HEK293 (cell line): ENCODE results near the gene FNDC3A.

Source experiments
- OSR2 ChIP-seq: fragments of 450-650 bp; formaldehyde crosslinking; IDR thresholded peaks from 2 replicates; pipeline ENCODE4 v1.5.1; 2016; ENCODE audit warnings: missing biosample characterization, missing genetic modification characterization
- PRDM10 ChIP-seq: fragments of 450-650 bp; formaldehyde crosslinking; IDR thresholded peaks from 2 replicates; pipeline ENCODE4 v1.5.1; 2016; ENCODE audit warnings: missing biosample characterization, missing genetic modification characterization
- SALL2 ChIP-seq: fragments of 450-650 bp; formaldehyde crosslinking; IDR thresholded peaks from 2 replicates; pipeline ENCODE4 v1.5.0; 2017; ENCODE audit warnings: missing biosample characterization, mild to moderate bottlenecking, missing genetic modification characterization, borderline replicate concordance
- SP2 ChIP-seq: fragments of 450-650 bp; formaldehyde crosslinking; IDR thresholded peaks from 2 replicates; pipeline ENCODE4 v1.5.1; 2016; ENCODE audit warnings: missing biosample characterization, missing genetic modification characterization
- ZBTB21 ChIP-seq: fragments of 450-650 bp; formaldehyde crosslinking; IDR thresholded peaks from 2 replicates; pipeline ENCODE4 v1.5.1; 2017; ENCODE audit warnings: missing biosample characterization, missing genetic modification characterization
- ZEB2 ChIP-seq: fragments of 450-650 bp; formaldehyde crosslinking; IDR thresholded peaks from 2 replicates; pipeline ENCODE4 v1.5.1; 2016; ENCODE audit warnings: missing biosample characterization, missing genetic modification characterization
- ZNF174 ChIP-seq: fragments of 450-650 bp; formaldehyde crosslinking; IDR thresholded peaks from 2 replicates; pipeline ENCODE4 v1.5.0; 2017; ENCODE audit warnings: missing biosample characterization, mild to moderate bottlenecking, missing genetic modification characterization
- ZNF274 ChIP-seq, 2 experiments: fragments of 200-500 bp in 1 of 2; fragments of 450-650 bp in 1 of 2; sonication (Bioruptor generic) in 1 of 2; formaldehyde crosslinking in 1 of 2; IDR thresholded peaks; 2 replicates each; pipeline versions ENCODE4 v1.5.1 to v1.6.1; 2014 to 2016; ENCODE audit warnings: borderline replicate concordance in 1 of 2, inconsistent platforms in 1 of 2, low read length in 1 of 2, missing biosample characterization in 1 of 2, missing genetic modification characterization in 1 of 2
- ZNF335 ChIP-seq: fragments of 450-650 bp; formaldehyde crosslinking; conservative IDR thresholded peaks from 2 replicates; pipeline ENCODE4 v1.5.1; 2016; ENCODE audit warnings: missing biosample characterization, missing genetic modification characterization
- ZNF404 ChIP-seq: fragments of 450-650 bp; formaldehyde crosslinking; IDR thresholded peaks from 2 replicates; pipeline ENCODE4 v1.5.1; 2017; ENCODE audit warnings: missing biosample characterization, missing genetic modification characterization
- ZNF426 ChIP-seq: fragments of 450-650 bp; formaldehyde crosslinking; IDR thresholded peaks from 2 replicates; pipeline ENCODE4 v1.5.1; 2017; ENCODE audit warnings: missing biosample characterization, missing genetic modification characterization, mild to moderate bottlenecking, inconsistent platforms, moderate library complexity
- ZNF433 ChIP-seq: fragments of 450-650 bp; formaldehyde crosslinking; IDR thresholded peaks from 2 replicates; pipeline ENCODE4 v1.5.1; 2016; ENCODE audit warnings: missing biosample characterization, missing genetic modification characterization, low read depth
- ZNF449 ChIP-seq: fragments of 450-650 bp; formaldehyde crosslinking; IDR thresholded peaks from 2 replicates; pipeline ENCODE4 v1.5.1; 2017; ENCODE audit warnings: missing biosample characterization, mild to moderate bottlenecking, missing genetic modification characterization, moderate library complexity
- ZNF473 ChIP-seq: fragments of 450-650 bp; formaldehyde crosslinking; IDR thresholded peaks from 2 replicates; pipeline ENCODE4 v1.5.1; 2017; ENCODE audit warnings: missing biosample characterization, missing genetic modification characterization
- ZNF530 ChIP-seq: fragments of 450-650 bp; formaldehyde crosslinking; IDR thresholded peaks from 2 replicates; pipeline ENCODE4 v1.5.1; 2016; ENCODE audit warnings: low read depth, missing biosample characterization, missing genetic modification characterization
- ZNF560 ChIP-seq: fragments of 450-650 bp; formaldehyde crosslinking; IDR thresholded peaks from 2 replicates; pipeline ENCODE4 v1.5.1; 2017; ENCODE audit warnings: missing biosample characterization, missing genetic modification characterization, borderline replicate concordance
- ZNF629 ChIP-seq: fragments of 450-650 bp; formaldehyde crosslinking; IDR thresholded peaks from 2 replicates; pipeline ENCODE4 v1.5.1; 2017; ENCODE audit warnings: missing biosample characterization, missing genetic modification characterization
- ZNF792 ChIP-seq: fragments of 450-650 bp; formaldehyde crosslinking; IDR thresholded peaks from 2 replicates; pipeline ENCODE4 v1.5.1; 2016; ENCODE audit warnings: missing biosample characterization, missing genetic modification characterization
- ZNF830 ChIP-seq: fragments of 450-650 bp; IDR thresholded peaks from 2 replicates; pipeline ENCODE4 v1.5.0; 2018; ENCODE audit warnings: missing biosample characterization, missing genetic modification characterization, low read depth, mild to moderate bottlenecking, moderate library complexity
- ZSCAN16 ChIP-seq: fragments of 450-650 bp; formaldehyde crosslinking; IDR thresholded peaks from 2 replicates; pipeline ENCODE4 v1.5.1; 2016; ENCODE audit warnings: missing biosample characterization, missing genetic modification characterization
- ZSCAN23 ChIP-seq: fragments of 450-650 bp; formaldehyde crosslinking; IDR thresholded peaks from 2 replicates; pipeline ENCODE4 v1.5.1; 2016; ENCODE audit warnings: missing biosample characterization, missing genetic modification characterization
- TF ChIP-seq, protein P1 (sequence below): fragments of 450-650 bp; formaldehyde crosslinking; IDR thresholded peaks from 2 replicates; pipeline ENCODE4 v1.5.1; 2016; ENCODE audit warnings: missing biosample characterization, missing genetic modification characterization
- TF ChIP-seq, protein P2 (sequence below): fragments of 450-650 bp; formaldehyde crosslinking; IDR thresholded peaks from 2 replicates; pipeline ENCODE4 v1.5.1; 2016; ENCODE audit warnings: missing biosample characterization, missing genetic modification characterization
- TF ChIP-seq, protein P3 (sequence below): fragments of 450-650 bp; formaldehyde crosslinking; IDR thresholded peaks from 2 replicates; pipeline ENCODE4 v1.5.1; 2016; ENCODE audit warnings: missing biosample characterization, missing genetic modification characterization
- TF ChIP-seq, protein P4 (sequence below): fragments of 450-650 bp; formaldehyde crosslinking; IDR thresholded peaks from 2 replicates; pipeline ENCODE4 v1.5.1; 2016; ENCODE audit warnings: missing biosample characterization, missing genetic modification characterization

The FNDC3A gene

GRCh38 chr13:48976576-48977285 is 1.0 kb downstream of the FNDC3A start (continued):
- TF ChIP-seq SALL2 (tag by site-specific recombination) (no peak), ZNF792 (tag by site-specific recombination) (no peak), ZNF530 (tag by site-specific recombination) (no peak), ZNF449 (tag by site-specific recombination) (no peak), ZNF629 (tag by site-specific recombination) (peak; percentile 94), ZNF335 (no peak; the same call in 1 of the 2 replicates), SP2 (tag by site-specific recombination) (no peak), ZNF433 (no peak), ZEB2 (peak; percentile 15), ZSCAN23 (tag by site-specific recombination) (no peak), ZNF404 (no peak), ZNF830 (no peak), ZNF174 (no peak), PRDM10 (tag by site-specific recombination) (peak; percentile 9; the same call in 1 of the 2 replicates), ZNF426 (no peak), ZNF274 (IDR thresholded peaks at IDR 0.05; ENCODE audit: low read length) (no peak), ZNF274 (tag by site-specific recombination; IDR thresholded peaks at IDR 0.05; ENCODE audit: borderline replicate concordance) (no peak), ZSCAN16 (tag by site-specific recombination) (no peak), ZNF560 (tag by site-specific recombination) (no peak), ZNF473 (no peak), OSR2 (tag by site-specific recombination) (no peak), ZBTB21 (tag by site-specific recombination) (peak; percentile 84)
- TF ChIP-seq, protein P1, sequence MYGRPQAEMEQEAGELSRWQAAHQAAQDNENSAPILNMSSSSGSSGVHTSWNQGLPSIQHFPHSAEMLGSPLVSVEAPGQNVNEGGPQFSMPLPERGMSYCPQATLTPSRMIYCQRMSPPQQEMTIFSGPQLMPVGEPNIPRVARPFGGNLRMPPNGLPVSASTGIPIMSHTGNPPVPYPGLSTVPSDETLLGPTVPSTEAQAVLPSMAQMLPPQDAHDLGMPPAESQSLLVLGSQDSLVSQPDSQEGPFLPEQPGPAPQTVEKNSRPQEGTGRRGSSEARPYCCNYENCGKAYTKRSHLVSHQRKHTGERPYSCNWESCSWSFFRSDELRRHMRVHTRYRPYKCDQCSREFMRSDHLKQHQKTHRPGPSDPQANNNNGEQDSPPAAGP = no peak
- TF ChIP-seq, protein P2, sequence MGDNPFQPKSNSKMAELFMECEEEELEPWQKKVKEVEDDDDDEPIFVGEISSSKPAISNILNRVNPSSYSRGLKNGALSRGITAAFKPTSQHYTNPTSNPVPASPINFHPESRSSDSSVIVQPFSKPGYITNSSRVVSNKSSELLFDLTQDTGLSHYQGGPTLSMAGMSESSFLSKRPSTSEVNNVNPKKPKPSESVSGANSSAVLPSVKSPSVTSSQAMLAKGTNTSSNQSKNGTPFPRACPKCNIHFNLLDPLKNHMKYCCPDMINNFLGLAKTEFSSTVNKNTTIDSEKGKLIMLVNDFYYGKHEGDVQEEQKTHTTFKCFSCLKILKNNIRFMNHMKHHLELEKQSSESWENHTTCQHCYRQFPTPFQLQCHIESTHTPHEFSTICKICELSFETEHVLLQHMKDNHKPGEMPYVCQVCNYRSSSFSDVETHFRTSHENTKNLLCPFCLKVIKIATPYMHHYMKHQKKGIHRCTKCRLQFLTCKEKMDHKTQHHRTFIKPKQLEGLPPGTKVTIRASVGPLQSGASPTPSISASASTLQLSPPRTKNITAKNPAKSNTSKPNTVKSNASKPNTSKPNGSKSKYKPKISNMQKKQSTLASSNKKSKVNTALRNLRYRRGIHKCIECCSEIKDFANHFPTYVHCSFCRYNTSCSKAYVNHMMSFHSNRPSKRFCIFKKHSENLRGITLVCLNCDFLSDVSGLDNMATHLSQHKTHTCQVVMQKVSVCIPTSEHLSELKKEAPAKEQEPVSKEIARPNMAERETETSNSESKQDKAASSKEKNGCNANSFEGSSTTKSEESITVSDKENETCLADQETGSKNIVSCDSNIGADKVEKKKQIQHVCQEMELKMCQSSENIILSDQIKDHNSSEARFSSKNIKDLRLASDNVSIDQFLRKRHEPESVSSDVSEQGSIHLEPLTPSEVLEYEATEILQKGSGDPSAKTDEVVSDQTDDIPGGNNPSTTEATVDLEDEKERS (tag by site-specific recombination) = no peak
- TF ChIP-seq, protein P3, sequence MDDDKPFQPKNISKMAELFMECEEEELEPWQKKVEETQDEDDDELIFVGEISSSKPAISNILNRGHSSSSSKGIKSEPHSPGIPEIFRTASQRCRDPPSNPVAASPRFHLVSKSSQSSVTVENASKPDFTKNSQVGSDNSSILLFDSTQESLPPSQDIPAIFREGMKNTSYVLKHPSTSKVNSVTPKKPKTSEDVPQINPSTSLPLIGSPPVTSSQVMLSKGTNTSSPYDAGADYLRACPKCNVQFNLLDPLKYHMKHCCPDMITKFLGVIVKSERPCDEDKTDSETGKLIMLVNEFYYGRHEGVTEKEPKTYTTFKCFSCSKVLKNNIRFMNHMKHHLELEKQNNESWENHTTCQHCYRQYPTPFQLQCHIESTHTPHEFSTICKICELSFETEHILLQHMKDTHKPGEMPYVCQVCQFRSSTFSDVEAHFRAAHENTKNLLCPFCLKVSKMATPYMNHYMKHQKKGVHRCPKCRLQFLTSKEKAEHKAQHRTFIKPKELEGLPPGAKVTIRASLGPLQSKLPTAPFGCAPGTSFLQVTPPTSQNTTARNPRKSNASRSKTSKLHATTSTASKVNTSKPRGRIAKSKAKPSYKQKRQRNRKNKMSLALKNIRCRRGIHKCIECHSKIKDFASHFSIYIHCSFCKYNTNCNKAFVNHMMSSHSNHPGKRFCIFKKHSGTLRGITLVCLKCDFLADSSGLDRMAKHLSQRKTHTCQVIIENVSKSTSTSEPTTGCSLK (tag by site-specific recombination) = no peak
- TF ChIP-seq, protein P4, sequence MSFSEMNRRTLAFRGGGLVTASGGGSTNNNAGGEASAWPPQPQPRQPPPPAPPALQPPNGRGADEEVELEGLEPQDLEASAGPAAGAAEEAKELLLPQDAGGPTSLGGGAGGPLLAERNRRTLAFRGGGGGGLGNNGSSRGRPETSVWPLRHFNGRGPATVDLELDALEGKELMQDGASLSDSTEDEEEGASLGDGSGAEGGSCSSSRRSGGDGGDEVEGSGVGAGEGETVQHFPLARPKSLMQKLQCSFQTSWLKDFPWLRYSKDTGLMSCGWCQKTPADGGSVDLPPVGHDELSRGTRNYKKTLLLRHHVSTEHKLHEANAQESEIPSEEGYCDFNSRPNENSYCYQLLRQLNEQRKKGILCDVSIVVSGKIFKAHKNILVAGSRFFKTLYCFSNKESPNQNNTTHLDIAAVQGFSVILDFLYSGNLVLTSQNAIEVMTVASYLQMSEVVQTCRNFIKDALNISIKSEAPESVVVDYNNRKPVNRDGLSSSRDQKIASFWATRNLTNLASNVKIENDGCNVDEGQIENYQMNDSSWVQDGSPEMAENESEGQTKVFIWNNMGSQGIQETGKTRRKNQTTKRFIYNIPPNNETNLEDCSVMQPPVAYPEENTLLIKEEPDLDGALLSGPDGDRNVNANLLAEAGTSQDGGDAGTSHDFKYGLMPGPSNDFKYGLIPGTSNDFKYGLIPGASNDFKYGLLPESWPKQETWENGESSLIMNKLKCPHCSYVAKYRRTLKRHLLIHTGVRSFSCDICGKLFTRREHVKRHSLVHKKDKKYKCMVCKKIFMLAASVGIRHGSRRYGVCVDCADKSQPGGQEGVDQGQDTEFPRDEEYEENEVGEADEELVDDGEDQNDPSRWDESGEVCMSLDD (tag by site-specific recombination) = no peak
